Activated naive CD8-positive, alpha-beta T cell treated with anti-CD3 and anti-CD28 coated beads, Interleukin-2, amount 10 ng/mL, durations not matched to agents 7 days and 5 days (primary cell): ENCODE results near the gene TLE1. TPM values are rescaled to one million over a fixed set of nuclear protein-coding genes. Genes with fewer than 3 reads are reported as not detected.
"Not testable (repeated sequence)": the region's sequence is repeated elsewhere in the genome, so short reads cannot be mapped to it uniquely, and the experiment has no call there.

Experiments
- ATAC-seq: fragments of 150-1000 bp; cut with Tn5 transposase; one replicate; pipeline ENCODE4 v1.10.0; 2021; ENCODE audit warnings: low read depth, moderate library complexity
- POLR2A ChIA-PET: fragments of 350-600 bp; sonication (Branson Sonifier 250); formaldehyde crosslinking; loops from one replicate; lab custom pipeline; 2021; ENCODE audit warnings: antibody characterized with exemption; lab: Charles Lee
- DNase-seq: peaks from one replicate; pipeline ENCODE4 v3.0.0; 2021
- H3K27ac Mint-ChIP-seq: one replicate; pipeline ENCODE4 v1.8.0; 2022; ENCODE audit warnings: mild to moderate bottlenecking, mixed read lengths
- H3K27me3 Mint-ChIP-seq: one replicate; pipeline ENCODE4 v1.8.0; 2022; ENCODE audit warnings: mild to moderate bottlenecking, moderate library complexity, mixed read lengths
- H3K36me3 Mint-ChIP-seq: one replicate; pipeline ENCODE4 v1.8.0; 2021; ENCODE audit warnings: mild to moderate bottlenecking, mixed read lengths
- H3K4me1 Mint-ChIP-seq: one replicate; pipeline ENCODE4 v1.8.0; 2021; ENCODE audit warnings: mixed read lengths
- H3K4me3 Mint-ChIP-seq: one replicate; pipeline ENCODE4 v1.8.0; 2022; ENCODE audit warnings: mild to moderate bottlenecking, moderate library complexity, mixed read lengths
- H3K9me3 Mint-ChIP-seq: one replicate; pipeline ENCODE4 v1.8.0; 2021; ENCODE audit warnings: mixed read lengths
- total RNA-seq, 2 experiments: library from RNA; stranded (reverse); gene quantifications; one replicate each; pipeline ENCODE4 v1.2.3, GENCODE V29; 2021

The TLE1 gene
- under 1 TPM; 0.43 to 0.91 TPM for total RNA-seq

GRCh38 chr9:81689343-81690175 lies at the start of gene TLE1:
Gene TLE1 (minus strand): TSS chr9:81689547. CDS start chr9:81688240, 1,307 bp downstream.
- H3K27me3 Mint-ChIP-seq: peaks cover 20% of the 10 kb centered on the region
- no peaks in the 10 kb centered on the region for H3K9me3 Mint-ChIP-seq
- peaks cover 11% of the 10 kb centered on the region for H3K4me1 Mint-ChIP-seq
- DNase-seq (peak; percentile 86), ATAC-seq (peak; percentile 87)
- POLR2A ChIA-PET: no interaction called here
- H3K27ac Mint-ChIP-seq: peak within 1 kb of the TSS; percentile 56
- peaks cover 1% of the 10 kb centered on the region for H3K36me3 Mint-ChIP-seq
- peak within 1 kb of the TSS; percentile 83 for H3K4me3 Mint-ChIP-seq

- POLR2A ChIA-PET: no interaction called here
- no peaks in the 10 kb centered on the region for H3K36me3 Mint-ChIP-seq
These were observed 48.6 kb upstream of the TLE1 start for GRCh38 chr9:81737871-81738507.

GRCh38 chr9:81730498-81730897 lies 41.2 kb upstream of the TLE1 start:
- ATAC-seq, H3K9me3 Mint-ChIP-seq, H3K27me3 Mint-ChIP-seq, H3K4me3 Mint-ChIP-seq, POLR2A ChIA-PET, DNase-seq, H3K36me3 Mint-ChIP-seq, H3K27ac Mint-ChIP-seq, H3K4me1 Mint-ChIP-seq: not testable (repeated sequence)

More at GRCh38 chr9:81737871-81738507, 48.6 kb upstream of the TLE1 start:
- Mint-ChIP-seq H3K9me3 (no peaks in the 10 kb centered on the region), H3K4me1 (no peaks in the 10 kb centered on the region), H3K27ac (no peak overlapping the region), H3K27me3 (peaks cover 3% of the 10 kb centered on the region), H3K4me3 (no peak overlapping the region)
- no peak for ATAC-seq
- DNase-seq: no peak

- no peak for ATAC-seq
- H3K4me3 Mint-ChIP-seq: no peak overlapping the region
- POLR2A ChIA-PET: no interaction called here
- no peaks in the 10 kb centered on the region for H3K4me1 Mint-ChIP-seq
- H3K27me3 Mint-ChIP-seq: no peaks in the 10 kb centered on the region
- H3K36me3 Mint-ChIP-seq: no peaks in the 10 kb centered on the region
- no peak overlapping the region for H3K27ac Mint-ChIP-seq
- H3K9me3 Mint-ChIP-seq: no peaks in the 10 kb centered on the region
- DNase-seq: no peak
These were observed 39.8 kb upstream of the TLE1 start for GRCh38 chr9:81729135-81729534.

GRCh38 chr9:81724242-81724889 lies 35.0 kb upstream of the TLE1 start:
- H3K27me3 Mint-ChIP-seq: no peaks in the 10 kb centered on the region
- H3K27ac Mint-ChIP-seq: no peak overlapping the region
- POLR2A ChIA-PET: no interaction called here
- H3K9me3 Mint-ChIP-seq: peaks cover 2% of the 10 kb centered on the region
- no peaks in the 10 kb centered on the region for H3K36me3 Mint-ChIP-seq
- no peak for DNase-seq
- H3K4me1 Mint-ChIP-seq: no peaks in the 10 kb centered on the region
- H3K4me3 Mint-ChIP-seq: no peak overlapping the region
- no peak for ATAC-seq

GRCh38 chr9:81722277-81722676 lies 32.9 kb upstream of the TLE1 start:
- no peak for DNase-seq
- H3K4me3 Mint-ChIP-seq: no peak overlapping the region
- POLR2A ChIA-PET: no interaction called here
- H3K9me3 Mint-ChIP-seq: peaks cover 2% of the 10 kb centered on the region
- no peak for ATAC-seq
- H3K27me3 Mint-ChIP-seq: no peaks in the 10 kb centered on the region
- H3K4me1 Mint-ChIP-seq: no peaks in the 10 kb centered on the region
- no peak overlapping the region for H3K27ac Mint-ChIP-seq
- no peaks in the 10 kb centered on the region for H3K36me3 Mint-ChIP-seq

- no peak for DNase-seq
- POLR2A ChIA-PET: no interaction called here
- no peak for ATAC-seq
- H3K4me3 Mint-ChIP-seq: no peak overlapping the region
- H3K9me3 Mint-ChIP-seq: peaks cover 2% of the 10 kb centered on the region
- no peaks in the 10 kb centered on the region for H3K27me3 Mint-ChIP-seq
- no peaks in the 10 kb centered on the region for H3K4me1 Mint-ChIP-seq
- no peaks in the 10 kb centered on the region for H3K36me3 Mint-ChIP-seq
- H3K27ac Mint-ChIP-seq: no peak overlapping the region
These were observed 31.2 kb upstream of the TLE1 start for GRCh38 chr9:81720450-81721086.

GRCh38 chr9:81719972-81720371 lies 30.6 kb upstream of the TLE1 start:
- DNase-seq (no peak), ATAC-seq (no peak)
- Mint-ChIP-seq H3K4me1 (no peaks in the 10 kb centered on the region), H3K4me3 (no peak overlapping the region), H3K9me3 (peaks cover 2% of the 10 kb centered on the region), H3K27ac (no peak overlapping the region), H3K36me3 (no peaks in the 10 kb centered on the region), H3K27me3 (no peaks in the 10 kb centered on the region)
- POLR2A ChIA-PET: no interaction called here

- POLR2A ChIA-PET: no interaction called here
- H3K9me3 Mint-ChIP-seq: peaks cover 2% of the 10 kb centered on the region
- no peak overlapping the region for H3K4me3 Mint-ChIP-seq
- H3K36me3 Mint-ChIP-seq: no peaks in the 10 kb centered on the region
- H3K27ac Mint-ChIP-seq: no peak overlapping the region
- ATAC-seq (no peak), DNase-seq (no peak)
- H3K4me1 Mint-ChIP-seq: no peaks in the 10 kb centered on the region
- H3K27me3 Mint-ChIP-seq: no peaks in the 10 kb centered on the region
These were observed 28.9 kb upstream of the TLE1 start for GRCh38 chr9:81718244-81718643.

- Mint-ChIP-seq H3K9me3 (peaks cover 4% of the 10 kb centered on the region), H3K36me3 (no peaks in the 10 kb centered on the region), H3K27ac (no peak overlapping the region), H3K4me3 (no peak overlapping the region), H3K27me3 (no peaks in the 10 kb centered on the region), H3K4me1 (no peaks in the 10 kb centered on the region)
- POLR2A ChIA-PET: no interaction called here
- DNase-seq (no peak), ATAC-seq (no peak)
These were observed 28.4 kb upstream of the TLE1 start for GRCh38 chr9:81717747-81718077.

GRCh38 chr9:81717061-81717746 lies 27.9 kb upstream of the TLE1 start:
- Mint-ChIP-seq H3K4me1 (no peaks in the 10 kb centered on the region), H3K4me3 (no peak overlapping the region), H3K9me3 (peaks cover 4% of the 10 kb centered on the region), H3K27me3 (no peaks in the 10 kb centered on the region), H3K27ac (no peak overlapping the region), H3K36me3 (no peaks in the 10 kb centered on the region)
- DNase-seq (no peak), ATAC-seq (no peak)
- POLR2A ChIA-PET: no interaction called here

- no peak overlapping the region for H3K27ac Mint-ChIP-seq
- no peak for DNase-seq
- no peak for ATAC-seq
- H3K4me1 Mint-ChIP-seq: no peaks in the 10 kb centered on the region
- no peak overlapping the region for H3K4me3 Mint-ChIP-seq
- no peaks in the 10 kb centered on the region for H3K36me3 Mint-ChIP-seq
- peaks cover 2% of the 10 kb centered on the region for H3K9me3 Mint-ChIP-seq
- POLR2A ChIA-PET: no interaction called here
- H3K27me3 Mint-ChIP-seq: no peaks in the 10 kb centered on the region
These were observed 27.1 kb upstream of the TLE1 start for GRCh38 chr9:81716409-81716808.

- no peak for ATAC-seq
- no peak overlapping the region for H3K27ac Mint-ChIP-seq
- H3K36me3 Mint-ChIP-seq: no peaks in the 10 kb centered on the region
- H3K4me1 Mint-ChIP-seq: no peaks in the 10 kb centered on the region
- H3K27me3 Mint-ChIP-seq: no peaks in the 10 kb centered on the region
- no peak for DNase-seq
- POLR2A ChIA-PET: no interaction called here
- H3K9me3 Mint-ChIP-seq: no peaks in the 10 kb centered on the region
- H3K4me3 Mint-ChIP-seq: no peak overlapping the region
These were observed 16.2 kb upstream of the TLE1 start for GRCh38 chr9:81705578-81705977.
